Right atrium auricular region (tissue), 2 donors: ENCODE results near the gene COL11A1. TPM values are rescaled to one million over a fixed set of nuclear protein-coding genes. Genes with fewer than 3 reads are reported as not detected.

ENCODE experiments used
- DNase-seq: peaks from one replicate; pipeline ENCODE4 v3.0.0-alpha.2; 2019; ENCODE audit warnings: low spot score
- H3K27ac ChIP-seq, 2 donors: fragments of 200-600 bp; sonication (generic); 1 replicate in 1 of 2; 2 replicates in 1 of 2; pipeline ENCODE4 v1.5.1; 2016 to 2019
- H3K27me3 ChIP-seq, 2 donors: fragments of 200-600 bp; sonication (generic); one replicate each; pipeline versions ENCODE4 v1.5.1 to v1.6.0; 2017 to 2019
- H3K36me3 ChIP-seq: fragments of 200-600 bp; sonication (generic); one replicate; pipeline ENCODE4 v1.5.1; 2016
- H3K4me1 ChIP-seq, 2 donors: fragments of 200-600 bp; sonication (generic); one replicate each; pipeline versions ENCODE4 v1.5.1 to v1.6.0; 2017 to 2019
- H3K4me3 ChIP-seq, 2 donors: fragments of 200-600 bp; sonication (generic); 1 replicate in 1 of 2; 2 replicates in 1 of 2; pipeline ENCODE4 v1.5.1; 2017 to 2019; ENCODE audit warnings: mild to moderate bottlenecking in 1 of 2, moderate library complexity in 1 of 2
- H3K9me3 ChIP-seq, 2 donors: fragments of 200-600 bp; sonication (generic); one replicate each; pipeline ENCODE4 v1.5.1; 2019
- total RNA-seq, 2 donors: library from RNA; depleted of rRNA; stranded (reverse); fragments of >200 nt; gene quantifications; one replicate each; pipeline ENCODE4 v1.1.0, GENCODE V29; 2016
- TF ChIP-seq, protein P1 (sequence below), 2 donors: fragments of 200-600 bp; sonication (generic); IDR thresholded peaks; one replicate each; pipeline ENCODE4 v1.5.1; 2019; ENCODE audit warnings: antibody characterized with exemption in 2 of 2

Gene COL11A1
- total RNA-seq, 2 donors from 2014 or later = 0.71 TPM; not detected in 1

DNA sequence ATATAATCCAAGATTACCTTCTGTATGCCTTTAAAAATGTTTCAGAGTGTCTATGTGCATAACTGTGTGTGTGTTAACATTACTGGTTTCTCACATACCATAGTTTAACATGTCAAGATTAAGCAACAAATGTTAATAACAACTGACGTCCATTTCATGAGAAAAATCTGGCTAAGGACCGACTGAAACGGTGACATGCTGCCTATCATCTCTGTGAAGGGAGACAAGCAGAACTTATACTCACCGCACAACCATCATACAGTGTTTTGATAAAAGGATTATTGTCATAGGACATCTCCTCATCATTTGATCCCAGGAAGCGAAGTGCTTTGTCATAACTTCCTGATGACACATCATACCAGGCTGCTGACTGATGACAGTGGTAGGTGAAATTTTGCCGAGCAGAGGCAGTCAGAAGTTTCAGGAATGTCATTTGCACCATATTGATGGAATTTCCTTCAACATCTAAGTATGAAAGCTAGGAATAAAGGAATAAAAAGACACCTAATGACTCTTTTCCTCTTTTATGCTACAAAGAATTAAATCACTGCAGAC lies 228.8 kb downstream of the COL11A1 start:
- Histone ChIP-seq H3K27ac (no peak overlapping the region), H3K27me3 (no peaks in the 10 kb centered on the region), H3K36me3 (no peaks in the 10 kb centered on the region), H3K4me3 (no peak overlapping the region), H3K4me1 (no peaks in the 10 kb centered on the region), H3K9me3 (no peaks in the 10 kb centered on the region)
- DNase-seq = no peak
- TF ChIP-seq, protein P1, sequence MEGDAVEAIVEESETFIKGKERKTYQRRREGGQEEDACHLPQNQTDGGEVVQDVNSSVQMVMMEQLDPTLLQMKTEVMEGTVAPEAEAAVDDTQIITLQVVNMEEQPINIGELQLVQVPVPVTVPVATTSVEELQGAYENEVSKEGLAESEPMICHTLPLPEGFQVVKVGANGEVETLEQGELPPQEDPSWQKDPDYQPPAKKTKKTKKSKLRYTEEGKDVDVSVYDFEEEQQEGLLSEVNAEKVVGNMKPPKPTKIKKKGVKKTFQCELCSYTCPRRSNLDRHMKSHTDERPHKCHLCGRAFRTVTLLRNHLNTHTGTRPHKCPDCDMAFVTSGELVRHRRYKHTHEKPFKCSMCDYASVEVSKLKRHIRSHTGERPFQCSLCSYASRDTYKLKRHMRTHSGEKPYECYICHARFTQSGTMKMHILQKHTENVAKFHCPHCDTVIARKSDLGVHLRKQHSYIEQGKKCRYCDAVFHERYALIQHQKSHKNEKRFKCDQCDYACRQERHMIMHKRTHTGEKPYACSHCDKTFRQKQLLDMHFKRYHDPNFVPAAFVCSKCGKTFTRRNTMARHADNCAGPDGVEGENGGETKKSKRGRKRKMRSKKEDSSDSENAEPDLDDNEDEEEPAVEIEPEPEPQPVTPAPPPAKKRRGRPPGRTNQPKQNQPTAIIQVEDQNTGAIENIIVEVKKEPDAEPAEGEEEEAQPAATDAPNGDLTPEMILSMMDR (IDR thresholded peaks at IDR 0.05) = no peak

GRCh38 chr1:102875756-102876155 lies 232.6 kb downstream of the COL11A1 start:
- no peaks in the 10 kb centered on the region for H3K27me3 ChIP-seq
- H3K9me3 ChIP-seq = no peaks in the 10 kb centered on the region
- TF ChIP-seq, protein P1 (IDR thresholded peaks at IDR 0.05) = no peak
- no peak overlapping the region for H3K27ac ChIP-seq
- H3K4me1 ChIP-seq = no peaks in the 10 kb centered on the region
- no peak for DNase-seq
- H3K4me3 ChIP-seq = no peak overlapping the region
- H3K36me3 ChIP-seq = no peaks in the 10 kb centered on the region

GRCh38 chr1:102872526-102872925 lies 235.8 kb downstream of the COL11A1 start:
- H3K4me1 ChIP-seq = no peaks in the 10 kb centered on the region
- TF ChIP-seq, protein P1 (IDR thresholded peaks at IDR 0.05) = no peak
- DNase-seq = no peak
- H3K27me3 ChIP-seq = no peaks in the 10 kb centered on the region
- no peak overlapping the region for H3K27ac ChIP-seq
- H3K4me3 ChIP-seq = no peak overlapping the region
- H3K36me3 ChIP-seq = no peaks in the 10 kb centered on the region
- H3K9me3 ChIP-seq = no peaks in the 10 kb centered on the region

- no peaks in the 10 kb centered on the region for H3K9me3 ChIP-seq
- no peaks in the 10 kb centered on the region for H3K4me1 ChIP-seq
- no peak for DNase-seq
- H3K36me3 ChIP-seq = no peaks in the 10 kb centered on the region
- H3K27me3 ChIP-seq = no peaks in the 10 kb centered on the region
- TF ChIP-seq, protein P1 (IDR thresholded peaks at IDR 0.05) = no peak
- no peak overlapping the region for H3K4me3 ChIP-seq
- H3K27ac ChIP-seq = no peak overlapping the region
These were observed 236.2 kb downstream of the COL11A1 start for GRCh38 chr1:102872097-102872496.

DNA sequence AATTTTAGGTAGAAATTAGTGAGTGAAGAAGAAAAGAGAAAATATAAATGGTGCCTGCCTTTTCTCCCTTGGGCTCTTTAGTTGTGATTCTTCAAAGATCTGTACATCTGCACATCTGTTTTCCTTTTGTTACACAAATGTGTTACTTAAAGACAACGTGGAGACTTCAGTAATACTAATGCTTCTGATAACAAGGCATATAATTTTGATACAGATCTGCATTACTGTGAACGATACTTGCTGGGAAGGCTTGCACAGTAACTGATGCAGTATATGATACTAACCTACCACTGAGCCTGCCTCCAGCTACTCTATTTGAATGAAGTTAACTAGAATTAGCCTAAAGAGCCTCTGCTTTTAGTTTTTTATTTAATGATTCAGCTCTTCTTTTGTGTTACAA lies 244.6 kb downstream of the COL11A1 start:
- no peaks in the 10 kb centered on the region for H3K36me3 ChIP-seq
- H3K9me3 ChIP-seq = no peaks in the 10 kb centered on the region
- no peak overlapping the region for H3K4me3 ChIP-seq
- TF ChIP-seq, protein P1 (IDR thresholded peaks at IDR 0.05) = no peak
- H3K27me3 ChIP-seq = no peaks in the 10 kb centered on the region
- no peak overlapping the region for H3K27ac ChIP-seq
- no peaks in the 10 kb centered on the region for H3K4me1 ChIP-seq
- DNase-seq = no peak

- Histone ChIP-seq H3K27ac (no peak overlapping the region), H3K9me3 (no peaks in the 10 kb centered on the region), H3K36me3 (no peaks in the 10 kb centered on the region), H3K27me3 (no peaks in the 10 kb centered on the region), H3K4me1 (no peaks in the 10 kb centered on the region), H3K4me3 (no peak overlapping the region)
- DNase-seq = no peak
- TF ChIP-seq, protein P1 (IDR thresholded peaks at IDR 0.05) = no peak
These were observed 247.1 kb downstream of the COL11A1 start for GRCh38 chr1:102861247-102861646.
